ENCODE measurements around the gene PCNT. TPM values are rescaled to one million over a fixed set of nuclear protein-coding genes. Genes with fewer than 3 reads are reported as not detected.

The PCNT gene
- total RNA-seq, 1 donor from 2014 or later, result 20.9 TPM

GRCh38 chr21:46412521-46413364, 88.8 kb downstream of the PCNT start:
- no peak for DNase-seq

GRCh38 chr21:46413365-46413696, 89.4 kb downstream of the PCNT start:
- no peak for DNase-seq

- no peak for DNase-seq
Measured at GRCh38 chr21:46414965-46415275, 91.0 kb downstream of the PCNT start.

GRCh38 chr21:46416551-46416950, 92.6 kb downstream of the PCNT start:
- no peak for DNase-seq

GRCh38 chr21:46418265-46418946, 94.5 kb downstream of the PCNT start:
- DNase-seq, result no peak

- no peak for DNase-seq
Measured at GRCh38 chr21:46420241-46421190, 96.6 kb downstream of the PCNT start.

- DNase-seq, result no peak
Measured at GRCh38 chr21:46421191-46421750, 97.3 kb downstream of the PCNT start.

GRCh38 chr21:46421756-46422555, 98.0 kb downstream of the PCNT start:
- DNase-seq, result no peak

- no peak for DNase-seq
Measured at GRCh38 chr21:46422636-46423241, 98.8 kb downstream of the PCNT start.

GRCh38 chr21:46423546-46424038, 99.6 kb downstream of the PCNT start:
- DNase-seq, result no peak

- no peak for DNase-seq
Measured at GRCh38 chr21:46424039-46424591, 100.2 kb downstream of the PCNT start.

GRCh38 chr21:46424621-46425020, 100.7 kb downstream of the PCNT start:
- no peak for DNase-seq

GRCh38 chr21:46425041-46425440, 101.1 kb downstream of the PCNT start:
- no peak for DNase-seq

- DNase-seq, result no peak
Measured at GRCh38 chr21:46425571-46425970, 101.6 kb downstream of the PCNT start.

GRCh38 chr21:46426313-46427046, 102.5 kb downstream of the PCNT start:
- DNase-seq, result no peak

GRCh38 chr21:46427516-46427915, 103.6 kb downstream of the PCNT start:
- no peak for DNase-seq

- DNase-seq, result no peak
Measured at GRCh38 chr21:46428286-46428685, 104.3 kb downstream of the PCNT start.

- no peak for DNase-seq
Measured at GRCh38 chr21:46428987-46429710, 105.2 kb downstream of the PCNT start.

Measured in dermis blood vessel endothelial cell (primary cell).